WTC11 (cell line): ENCODE measurements around the gene CLCA2. TPM values are rescaled to one million over a fixed set of nuclear protein-coding genes. Genes with fewer than 3 reads are reported as not detected.

Source experiments
- ATAC-seq: fragments of 200-7000 bp; cut with Tn5 transposase; 2 replicates; pipeline ENCODE4 v1.10.0; 2021; ENCODE audit warnings: mild to moderate bottlenecking, moderate library complexity
- CTCF ChIA-PET: fragments of 300-600 bp; sonication (Branson Sonifier 250); formaldehyde crosslinking; loops from one replicate; lab custom pipeline; 2021; ENCODE audit warnings: antibody characterized with exemption; lab: Charles Lee
- POLR2A ChIA-PET: fragments of 350-600 bp; sonication (Branson Sonifier 250); formaldehyde crosslinking; loops from one replicate; lab custom pipeline; 2021; ENCODE audit warnings: antibody characterized with exemption; lab: Charles Lee
- DNase-seq: peaks from one replicate; pipeline ENCODE4 v3.0.0; 2021; ENCODE audit warnings: low spot score
- H3K27ac Mint-ChIP-seq: 2 replicates; pipeline ENCODE4 v1.8.0; 2021; ENCODE audit warnings: mixed read lengths
- H3K27me3 Mint-ChIP-seq: 2 replicates; pipeline ENCODE4 v1.8.0; 2021; ENCODE audit warnings: low read depth, mild to moderate bottlenecking, moderate library complexity, mixed read lengths
- H3K36me3 Mint-ChIP-seq: 2 replicates; pipeline ENCODE4 v1.8.0; 2021; ENCODE audit warnings: mixed read lengths
- H3K4me1 Mint-ChIP-seq: 2 replicates; pipeline ENCODE4 v1.8.0; 2022; ENCODE audit warnings: mixed read lengths
- H3K4me3 Mint-ChIP-seq: 2 replicates; pipeline ENCODE4 v1.8.0; 2021; ENCODE audit warnings: mild to moderate bottlenecking, moderate library complexity, mixed read lengths
- H3K9me3 Mint-ChIP-seq: 2 replicates; pipeline ENCODE4 v1.8.0; 2021; ENCODE audit warnings: mixed read lengths
- FOXK1 ChIP-seq: sonication (generic); formaldehyde crosslinking; IDR thresholded peaks from 2 replicates; pipeline ENCODE4 v1.8.0; 2022; ENCODE audit warnings: mild to moderate bottlenecking, moderate library complexity, missing genetic modification reagents
- NFE2L1 ChIP-seq: sonication (generic); formaldehyde crosslinking; IDR thresholded peaks from 2 replicates; pipeline ENCODE4 v1.8.1; 2023; ENCODE audit warnings: missing genetic modification reagents
- NR2C2 ChIP-seq: sonication (generic); formaldehyde crosslinking; IDR thresholded peaks from 2 replicates; pipeline ENCODE4 v1.8.0; 2022; ENCODE audit warnings: mild to moderate bottlenecking, missing genetic modification reagents
- PRRX2 ChIP-seq: fragments of 250-450 bp; sonication (Bioruptor Pico); IDR thresholded peaks from 2 replicates; pipeline ENCODE4 v1.8.0; 2021; ENCODE audit warnings: mild to moderate bottlenecking
- SMAD3 ChIP-seq: sonication (generic); formaldehyde crosslinking; IDR thresholded peaks from 2 replicates; pipeline ENCODE4 v1.8.0; 2022; ENCODE audit warnings: missing genetic modification reagents, mild to moderate bottlenecking, borderline replicate concordance
- SP1 ChIP-seq: sonication (generic); formaldehyde crosslinking; conservative IDR thresholded peaks from 2 replicates; pipeline ENCODE4 v1.8.1; 2022; ENCODE audit warnings: missing genetic modification reagents
- TCF7 ChIP-seq: sonication (generic); formaldehyde crosslinking; IDR thresholded peaks from 2 replicates; pipeline ENCODE4 v1.8.0; 2022; ENCODE audit warnings: mild to moderate bottlenecking, low read depth, missing genetic modification reagents, moderate library complexity
- TEAD1 ChIP-seq: sonication (generic); formaldehyde crosslinking; IDR thresholded peaks from 2 replicates; pipeline ENCODE4 v1.8.0; 2022; ENCODE audit warnings: mild to moderate bottlenecking, missing genetic modification reagents
- ZNF317 ChIP-seq: sonication (generic); formaldehyde crosslinking; IDR thresholded peaks from 2 replicates; pipeline ENCODE4 v1.8.1; 2023; ENCODE audit warnings: low read depth, mild to moderate bottlenecking, moderate library complexity, missing genetic modification reagents, borderline replicate concordance
- total RNA-seq: library from RNA; stranded (reverse); gene quantifications from 3 replicates; pipeline ENCODE4 v1.2.3, GENCODE V29; 2021
- TF ChIP-seq, protein P1 (sequence below): sonication (generic); formaldehyde crosslinking; IDR thresholded peaks from 2 replicates; pipeline ENCODE4 v1.8.0; 2023; ENCODE audit warnings: missing genetic modification reagents
- TF ChIP-seq, protein P2 (sequence below): fragments of 250-450 bp; sonication (Bioruptor Pico); IDR thresholded peaks from 2 replicates; pipeline ENCODE4 v2.1.2; 2022; ENCODE audit warnings: mild to moderate bottlenecking, moderate library complexity
- TF ChIP-seq, protein P3 (sequence below): sonication (generic); formaldehyde crosslinking; IDR thresholded peaks from 2 replicates; pipeline ENCODE4 v1.8.1; 2022; ENCODE audit warnings: mild to moderate bottlenecking, moderate library complexity, missing genetic modification reagents
- TF ChIP-seq, protein P4 (sequence below): sonication (generic); formaldehyde crosslinking; conservative IDR thresholded peaks from 2 replicates; pipeline ENCODE4 v1.8.1; 2023; ENCODE audit warnings: mild to moderate bottlenecking, low read depth, missing genetic modification reagents, moderate library complexity

The CLCA2 gene
- total RNA-seq, 1 experiment from 2014 or later, result 0.07 TPM

DNA sequence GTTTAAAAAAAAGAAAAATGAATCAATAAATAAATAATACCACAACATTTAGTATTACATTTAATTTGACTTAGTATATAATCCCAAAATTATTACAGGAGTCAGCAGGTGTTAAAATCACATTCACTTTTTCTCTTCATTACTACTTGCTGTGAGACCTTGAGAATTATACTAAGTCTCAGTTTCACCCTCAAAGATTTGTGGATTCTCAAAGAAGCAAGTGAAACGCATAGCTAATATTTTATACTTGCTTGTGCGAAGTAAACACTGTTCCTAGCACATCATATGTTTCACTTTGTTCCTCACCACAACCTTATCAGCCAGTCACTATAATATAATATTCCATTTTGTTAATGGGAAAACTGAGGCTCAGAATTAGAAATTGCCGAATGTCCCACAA, 48.8 kb downstream of the CLCA2 start (continued):
- TF ChIP-seq, protein P1, sequence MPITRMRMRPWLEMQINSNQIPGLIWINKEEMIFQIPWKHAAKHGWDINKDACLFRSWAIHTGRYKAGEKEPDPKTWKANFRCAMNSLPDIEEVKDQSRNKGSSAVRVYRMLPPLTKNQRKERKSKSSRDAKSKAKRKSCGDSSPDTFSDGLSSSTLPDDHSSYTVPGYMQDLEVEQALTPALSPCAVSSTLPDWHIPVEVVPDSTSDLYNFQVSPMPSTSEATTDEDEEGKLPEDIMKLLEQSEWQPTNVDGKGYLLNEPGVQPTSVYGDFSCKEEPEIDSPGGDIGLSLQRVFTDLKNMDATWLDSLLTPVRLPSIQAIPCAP, result no peak
- TF ChIP-seq SP1 (CRISPR knock-in tag), result no peak
- TF ChIP-seq, protein P2, sequence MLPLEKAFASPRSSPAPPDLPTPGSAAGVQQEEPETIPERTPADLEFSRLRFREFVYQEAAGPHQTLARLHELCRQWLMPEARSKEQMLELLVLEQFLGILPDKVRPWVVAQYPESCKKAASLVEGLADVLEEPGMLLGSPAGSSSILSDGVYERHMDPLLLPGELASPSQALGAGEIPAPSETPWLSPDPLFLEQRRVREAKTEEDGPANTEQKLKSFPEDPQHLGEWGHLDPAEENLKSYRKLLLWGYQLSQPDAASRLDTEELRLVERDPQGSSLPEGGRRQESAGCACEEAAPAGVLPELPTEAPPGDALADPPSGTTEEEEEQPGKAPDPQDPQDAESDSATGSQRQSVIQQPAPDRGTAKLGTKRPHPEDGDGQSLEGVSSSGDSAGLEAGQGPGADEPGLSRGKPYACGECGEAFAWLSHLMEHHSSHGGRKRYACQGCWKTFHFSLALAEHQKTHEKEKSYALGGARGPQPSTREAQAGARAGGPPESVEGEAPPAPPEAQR (CRISPR knock-in tag), result no peak
- TF ChIP-seq, protein P3, sequence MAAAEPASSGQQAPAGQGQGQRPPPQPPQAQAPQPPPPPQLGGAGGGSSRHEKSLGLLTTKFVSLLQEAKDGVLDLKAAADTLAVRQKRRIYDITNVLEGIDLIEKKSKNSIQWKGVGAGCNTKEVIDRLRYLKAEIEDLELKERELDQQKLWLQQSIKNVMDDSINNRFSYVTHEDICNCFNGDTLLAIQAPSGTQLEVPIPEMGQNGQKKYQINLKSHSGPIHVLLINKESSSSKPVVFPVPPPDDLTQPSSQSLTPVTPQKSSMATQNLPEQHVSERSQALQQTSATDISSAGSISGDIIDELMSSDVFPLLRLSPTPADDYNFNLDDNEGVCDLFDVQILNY (CRISPR knock-in tag), result no peak

DNA sequence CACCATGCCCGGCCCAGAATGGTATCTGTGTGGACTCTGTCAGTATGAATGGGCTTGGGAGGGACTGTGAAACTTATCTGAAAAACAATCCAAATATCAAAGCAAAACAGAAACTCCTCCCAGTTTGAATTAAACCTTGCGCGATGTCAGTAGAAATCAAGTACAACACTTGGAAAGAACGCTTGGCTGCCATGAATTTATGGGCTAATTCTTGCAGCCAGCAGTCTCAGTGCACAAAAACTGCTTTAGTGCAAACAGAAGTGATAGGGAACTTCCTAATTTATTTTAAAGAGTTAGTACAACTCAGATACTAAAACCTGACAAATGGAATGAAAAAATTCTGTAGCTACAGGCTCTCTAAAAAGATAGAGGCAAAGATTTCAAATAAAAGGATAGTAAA, 53.3 kb downstream of the CLCA2 start:
- DNase-seq (no peak), ATAC-seq (no peak)
- no peaks in the 10 kb centered on the region; the same call in 1 of the 2 replicates for H3K9me3 Mint-ChIP-seq
- no peak overlapping the region for H3K4me3 Mint-ChIP-seq
- no peak overlapping the region for H3K27ac Mint-ChIP-seq
- ChIA-PET CTCF (no interaction called here), POLR2A (no interaction called here)
- H3K4me1 Mint-ChIP-seq, result peaks cover 5% of the 10 kb centered on the region
- no peaks in the 10 kb centered on the region for H3K36me3 Mint-ChIP-seq
- TF ChIP-seq NR2C2 (CRISPR knock-in tag), result no peak
- TF ChIP-seq SMAD3 (CRISPR knock-in tag), result no peak
- no peak for TF ChIP-seq FOXK1 (CRISPR knock-in tag)
- no peak for TF ChIP-seq TCF7 (CRISPR knock-in tag)
- TF ChIP-seq PRRX2 (CRISPR knock-in tag), result no peak
- no peaks in the 10 kb centered on the region for H3K27me3 Mint-ChIP-seq

DNA sequence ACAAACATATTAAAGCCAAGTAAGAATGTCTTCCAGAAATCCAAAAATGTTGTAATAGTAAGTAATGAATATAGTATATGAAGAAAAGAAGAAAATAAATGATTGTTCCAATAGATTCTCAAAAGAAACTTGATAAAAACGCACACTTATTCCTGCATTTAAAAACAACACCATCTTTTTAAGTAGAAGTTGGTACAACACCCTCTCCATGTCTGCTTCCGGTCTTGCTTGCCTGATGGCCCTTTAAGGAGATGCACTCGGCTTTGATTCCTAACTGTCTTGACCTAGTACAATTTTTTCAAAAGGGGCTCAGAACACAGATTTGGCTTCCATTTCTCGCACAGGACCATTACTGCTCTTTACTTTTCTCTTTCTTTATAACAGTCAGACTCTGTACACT, 53.7 kb downstream of the CLCA2 start:
- DNase-seq (no peak), ATAC-seq (no peak)
- ChIA-PET POLR2A (no interaction called here), CTCF (no interaction called here)
- Mint-ChIP-seq H3K9me3 (no peaks in the 10 kb centered on the region; the same call in 1 of the 2 replicates), H3K4me1 (peaks cover 7% of the 10 kb centered on the region), H3K27me3 (no peaks in the 10 kb centered on the region), H3K4me3 (no peak overlapping the region)
- TF ChIP-seq NR2C2 (CRISPR knock-in tag), result no peak
- TF ChIP-seq TEAD1 (CRISPR knock-in tag), result no peak
- TF ChIP-seq, protein P4, sequence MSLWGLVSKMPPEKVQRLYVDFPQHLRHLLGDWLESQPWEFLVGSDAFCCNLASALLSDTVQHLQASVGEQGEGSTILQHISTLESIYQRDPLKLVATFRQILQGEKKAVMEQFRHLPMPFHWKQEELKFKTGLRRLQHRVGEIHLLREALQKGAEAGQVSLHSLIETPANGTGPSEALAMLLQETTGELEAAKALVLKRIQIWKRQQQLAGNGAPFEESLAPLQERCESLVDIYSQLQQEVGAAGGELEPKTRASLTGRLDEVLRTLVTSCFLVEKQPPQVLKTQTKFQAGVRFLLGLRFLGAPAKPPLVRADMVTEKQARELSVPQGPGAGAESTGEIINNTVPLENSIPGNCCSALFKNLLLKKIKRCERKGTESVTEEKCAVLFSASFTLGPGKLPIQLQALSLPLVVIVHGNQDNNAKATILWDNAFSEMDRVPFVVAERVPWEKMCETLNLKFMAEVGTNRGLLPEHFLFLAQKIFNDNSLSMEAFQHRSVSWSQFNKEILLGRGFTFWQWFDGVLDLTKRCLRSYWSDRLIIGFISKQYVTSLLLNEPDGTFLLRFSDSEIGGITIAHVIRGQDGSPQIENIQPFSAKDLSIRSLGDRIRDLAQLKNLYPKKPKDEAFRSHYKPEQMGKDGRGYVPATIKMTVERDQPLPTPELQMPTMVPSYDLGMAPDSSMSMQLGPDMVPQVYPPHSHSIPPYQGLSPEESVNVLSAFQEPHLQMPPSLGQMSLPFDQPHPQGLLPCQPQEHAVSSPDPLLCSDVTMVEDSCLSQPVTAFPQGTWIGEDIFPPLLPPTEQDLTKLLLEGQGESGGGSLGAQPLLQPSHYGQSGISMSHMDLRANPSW, result no peak
- TF ChIP-seq, all 79 proteins: peak for 0
- H3K36me3 Mint-ChIP-seq, result no peaks in the 10 kb centered on the region
- H3K27ac Mint-ChIP-seq, result no peak overlapping the region

DNA sequence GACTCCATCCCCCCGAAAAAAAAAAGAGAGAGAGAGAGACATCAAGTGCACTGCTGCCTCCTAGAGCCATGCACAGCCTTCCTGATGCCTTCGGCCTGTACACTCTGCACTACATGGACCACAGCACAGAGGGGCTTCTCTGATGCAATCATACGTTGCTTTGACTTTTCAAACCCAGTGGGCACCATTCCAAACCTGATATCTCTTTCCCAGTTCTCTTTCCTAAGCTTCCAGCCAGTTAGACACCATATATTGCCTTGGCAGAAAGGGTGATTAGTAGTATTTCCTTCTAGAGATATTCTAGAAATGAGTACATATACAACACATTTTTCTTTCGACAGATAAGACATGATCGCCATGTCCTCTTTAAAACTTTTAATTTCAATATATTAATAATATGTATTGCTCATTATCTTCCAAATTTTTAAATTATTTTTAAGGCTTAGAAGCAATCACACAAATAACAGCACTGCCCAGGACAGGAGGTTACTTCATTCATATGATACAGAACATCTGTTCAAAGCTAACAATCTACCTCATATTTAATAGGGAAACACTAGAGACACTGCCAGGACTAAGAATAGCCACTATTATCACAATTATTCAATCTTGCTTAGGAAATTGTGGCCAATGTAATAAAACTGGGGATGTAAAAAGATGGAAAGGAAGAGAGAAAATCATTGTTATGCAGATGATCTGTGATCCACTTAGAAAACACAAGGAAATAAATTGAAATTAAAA, 54.6 kb downstream of the CLCA2 start:
- CTCF ChIA-PET, result no interaction called here
- Mint-ChIP-seq H3K9me3 (no peaks in the 10 kb centered on the region; the same call in 1 of the 2 replicates), H3K36me3 (no peaks in the 10 kb centered on the region), H3K27ac (no peak overlapping the region), H3K4me3 (no peak overlapping the region), H3K27me3 (no peaks in the 10 kb centered on the region), H3K4me1 (peaks cover 7% of the 10 kb centered on the region)
- TF ChIP-seq NFE2L1 (no peak), ZNF317 (no peak)
- ATAC-seq, result no peak
- POLR2A ChIA-PET, result no interaction called here
- DNase-seq, result no peak
